Stimulated activated CD8-positive, alpha-beta memory T cell treated with anti-CD3 and anti-CD28 coated beads, Interleukin-4, amount 100 ng/mL, for 1 hour (primary cell): ENCODE data around the gene CCL1.

Experiments used
- DNase-seq, 2 donors: peaks; one replicate each; pipeline ENCODE4 v3.0.0-alpha.2; 2020; ENCODE audit warnings: low read depth in 2 of 2, low spot score in 1 of 2

The CCL1 gene

GRCh38 chr17:34383216-34383615, 20.2 kb upstream of the CCL1 start:
- no peak for DNase-seq

GRCh38 chr17:34382621-34383124, 19.6 kb upstream of the CCL1 start:
- no peak for DNase-seq

GRCh38 chr17:34379868-34380267, 16.8 kb upstream of the CCL1 start:
- DNase-seq, result no peak

GRCh38 chr17:34378664-34379101, 15.7 kb upstream of the CCL1 start:
- DNase-seq, result no peak

- DNase-seq, result no peak
These were observed 14.2 kb upstream of the CCL1 start for GRCh38 chr17:34377078-34377823.

- no peak for DNase-seq
These were observed 12.5 kb upstream of the CCL1 start for GRCh38 chr17:34375426-34375997.

GRCh38 chr17:34374457-34374856, 11.4 kb upstream of the CCL1 start:
- no peak for DNase-seq

- no peak for DNase-seq
These were observed 8.5 kb upstream of the CCL1 start for GRCh38 chr17:34371405-34372100.

GRCh38 chr17:34370997-34371395, 8.0 kb upstream of the CCL1 start:
- DNase-seq, result no peak

- no peak for DNase-seq
These were observed 7.5 kb upstream of the CCL1 start for GRCh38 chr17:34370376-34370996.

GRCh38 chr17:34369571-34369970, 6.5 kb upstream of the CCL1 start:
- DNase-seq, result no peak

- DNase-seq, result no peak
These were observed 6.0 kb upstream of the CCL1 start for GRCh38 chr17:34368946-34369500.

- no peak for DNase-seq
These were observed 5.3 kb upstream of the CCL1 start for GRCh38 chr17:34368196-34368945.

GRCh38 chr17:34367486-34368195, 4.6 kb upstream of the CCL1 start:
- DNase-seq, result no peak

- DNase-seq, result no peak
These were observed 3.6 kb upstream of the CCL1 start for GRCh38 chr17:34366529-34367107.

GRCh38 chr17:34366010-34366409, 3.0 kb upstream of the CCL1 start:
- no peak for DNase-seq

GRCh38 chr17:34365340-34365739, 2.3 kb upstream of the CCL1 start:
- DNase-seq, result no peak

GRCh38 chr17:34364751-34365150, 1.7 kb upstream of the CCL1 start:
- no peak for DNase-seq

- DNase-seq, result peak in 1 of 2 donors; percentile 5
These were observed 1.5 kb downstream of the CCL1 start for GRCh38 chr17:34361478-34362061.
